ENCODE measurements around the gene NUP98.
A peak's percentile ranks its signal among the peaks of the same experiment; 100 is the strongest.
"Not testable (repeated sequence)": the region's sequence is repeated elsewhere in the genome, so short reads cannot be mapped to it uniquely, and the experiment has no call there.

NUP98 gene

DNA sequence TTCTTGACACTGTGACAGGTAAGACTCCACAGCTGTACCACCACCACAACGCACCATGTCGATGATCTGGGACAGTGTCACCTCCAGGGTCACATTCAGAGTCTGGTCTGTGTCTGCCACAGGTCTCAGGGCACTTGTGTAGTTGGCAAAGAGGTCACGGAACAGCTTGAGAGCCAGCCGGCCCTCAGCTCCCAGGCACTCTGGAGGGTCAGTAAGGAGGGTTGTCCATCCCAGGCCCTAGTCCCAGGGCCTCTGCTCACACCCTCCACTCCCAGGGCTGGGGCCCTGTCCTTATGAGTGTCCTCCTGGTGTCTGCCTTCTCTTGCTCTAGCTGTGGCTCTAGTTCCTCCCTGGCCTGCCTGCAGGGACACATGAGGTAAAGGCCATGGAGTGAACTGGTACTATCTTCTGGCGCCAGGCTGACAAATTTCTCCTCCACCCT lies 127.6 kb downstream of the NUP98 start:
- DNase-seq (ENCODE audit: low read depth in 2 of 2), result no peak

DNA sequence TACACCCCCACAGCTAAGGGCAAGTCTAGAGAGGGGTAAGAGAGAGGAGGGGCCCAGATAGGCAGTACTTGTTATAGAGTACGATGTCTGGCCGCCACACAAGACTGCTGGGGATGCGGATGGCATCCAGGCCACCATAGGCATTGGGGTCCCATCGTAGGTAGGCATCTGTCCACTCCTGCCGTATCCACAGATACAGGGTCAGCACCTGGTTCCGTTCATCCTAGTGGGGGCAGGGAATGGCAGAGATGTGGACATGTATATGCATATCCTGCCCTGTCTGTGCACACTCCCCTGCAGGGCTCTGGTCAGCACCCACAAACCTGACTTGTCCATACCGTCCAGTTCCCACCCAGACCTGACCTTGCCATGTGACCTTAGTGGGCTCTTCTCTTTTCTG lies 128.2 kb downstream of the NUP98 start:
- no peak for DNase-seq (ENCODE audit: low read depth in 2 of 2)

DNA sequence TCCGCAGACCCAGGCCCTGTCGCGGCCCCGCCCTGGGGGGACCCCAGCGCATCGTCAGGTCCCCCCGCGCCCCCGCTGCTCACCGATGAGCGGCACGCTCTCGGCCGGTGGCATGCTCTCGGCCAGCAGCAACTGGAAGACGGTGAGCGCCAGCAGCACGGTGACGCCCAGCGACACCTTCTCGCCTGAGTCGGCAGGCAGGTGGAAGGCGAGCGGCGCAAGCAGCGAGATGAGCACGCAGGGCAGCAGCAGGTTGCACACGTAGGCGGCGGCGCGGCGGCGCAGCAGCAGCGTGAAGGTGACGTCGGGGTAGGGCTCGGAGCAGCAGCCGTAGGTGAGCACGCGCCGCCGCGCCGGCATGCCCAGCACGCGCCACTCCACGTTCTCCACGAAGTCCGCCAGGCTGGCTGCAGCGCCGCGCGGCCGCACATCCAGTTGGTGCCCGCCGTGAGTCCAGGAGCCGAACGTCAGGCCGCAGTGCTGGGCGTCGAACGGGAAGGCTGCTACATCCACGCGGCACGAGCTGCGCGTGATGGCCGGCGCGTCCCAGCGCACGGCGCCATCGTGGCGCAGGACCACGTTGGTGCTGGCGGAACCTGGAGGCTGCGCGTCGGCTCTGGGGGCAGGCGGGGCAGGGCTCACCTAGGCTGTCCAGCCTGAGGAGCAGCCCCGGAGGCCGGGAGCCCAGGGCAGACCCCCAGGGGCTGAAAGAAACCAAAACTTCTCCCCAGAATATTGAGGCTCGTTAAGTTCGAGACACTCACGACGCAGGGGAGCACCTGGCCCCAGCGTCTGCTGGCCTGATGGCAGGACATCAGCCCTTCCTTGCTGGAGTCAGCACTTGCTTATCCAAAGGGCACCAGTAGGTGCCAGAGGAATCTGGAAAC lies 130.0 kb downstream of the NUP98 start:
- DNase-seq (ENCODE audit: low read depth in 2 of 2), result no peak

DNA sequence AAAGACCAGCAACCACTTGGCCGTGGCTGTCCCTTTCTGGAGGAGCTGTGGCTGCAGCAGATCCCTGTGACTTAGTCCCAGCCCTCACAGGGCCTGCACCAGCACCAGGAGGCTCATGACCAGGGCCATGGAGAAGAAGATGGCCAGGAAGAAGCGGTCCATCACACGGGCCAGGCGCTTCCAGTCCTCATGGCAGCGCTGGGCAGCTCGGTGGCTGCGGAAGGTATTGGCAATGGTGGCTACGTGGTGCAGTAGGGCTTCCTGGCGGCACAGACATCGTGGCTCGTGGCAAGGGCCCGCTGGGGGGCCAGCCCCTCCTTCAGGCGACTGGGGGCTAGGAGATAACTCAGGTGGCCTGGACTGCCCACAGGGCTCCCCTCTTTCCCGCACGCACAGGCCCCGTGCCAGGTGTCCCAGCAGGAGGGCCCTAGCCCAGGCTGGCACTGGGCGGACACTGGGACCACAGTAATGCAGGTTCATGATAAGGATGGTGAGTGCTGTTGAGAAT lies 131.3 kb downstream of the NUP98 start:
- no peak for DNase-seq (ENCODE audit: low read depth in 2 of 2)

DNA sequence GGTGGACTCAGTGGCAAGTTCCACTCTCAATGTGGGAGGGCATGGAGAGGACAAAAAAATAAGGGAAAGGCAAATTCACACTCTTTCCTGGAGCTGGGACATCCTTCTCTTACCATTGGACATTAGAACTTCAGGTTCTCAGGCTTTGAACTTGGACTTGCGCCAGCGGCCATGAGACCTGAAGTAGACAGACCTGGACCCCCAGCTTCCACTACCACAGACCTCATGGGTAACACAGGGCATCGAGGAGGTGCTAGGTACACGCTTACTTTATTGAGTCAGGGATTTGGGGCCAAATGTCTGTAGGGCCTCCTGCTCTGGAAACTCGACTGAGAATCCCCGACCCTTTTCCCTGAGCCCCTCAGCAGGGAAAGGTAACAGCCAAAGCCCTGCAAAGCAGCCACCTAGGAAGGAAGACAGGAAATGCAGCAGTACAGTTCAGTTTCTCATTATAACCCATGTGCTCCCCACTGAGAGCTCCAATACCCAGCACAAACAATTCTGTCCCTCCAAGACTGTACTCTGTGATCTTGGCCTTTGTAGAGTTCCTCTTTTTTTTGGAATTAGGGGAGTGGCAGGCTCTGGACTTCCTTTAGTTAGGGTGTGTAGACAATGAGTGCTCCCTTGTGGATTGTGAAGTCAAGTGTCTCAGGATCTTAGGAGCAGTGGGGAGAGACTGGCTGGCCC lies 131.9 kb downstream of the NUP98 start:
- DNase-seq (ENCODE audit: low read depth in 2 of 2), result no peak

DNA sequence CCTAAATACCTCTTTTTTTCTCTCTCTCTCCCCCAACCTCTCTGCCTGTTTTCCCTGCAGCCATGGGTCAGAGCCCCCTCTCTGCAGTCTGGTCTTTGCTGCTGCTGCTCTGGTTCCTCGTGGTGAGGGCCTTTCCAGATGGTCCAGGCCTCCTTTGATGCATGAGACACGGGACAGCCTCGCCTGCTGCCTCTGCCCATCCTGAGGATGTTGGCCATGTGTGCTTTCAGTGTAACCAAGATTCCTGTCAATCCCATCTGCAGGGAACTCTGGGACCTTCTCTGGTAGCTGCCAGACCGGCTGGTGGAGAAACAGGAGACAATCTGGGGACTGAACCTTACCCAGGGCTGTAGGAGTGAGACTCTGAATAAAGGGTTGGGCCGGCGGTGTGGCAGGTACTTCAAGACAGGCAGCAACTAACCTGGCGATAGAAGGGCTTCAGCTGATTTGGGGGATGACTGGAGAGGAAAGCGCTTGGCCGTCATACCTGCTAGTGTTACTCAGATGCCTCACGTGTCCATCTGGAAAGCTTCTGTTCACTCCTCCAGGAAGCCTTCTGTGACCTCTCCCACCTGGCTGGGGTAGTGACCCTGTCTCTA lies 133.2 kb downstream of the NUP98 start:
- no peak for DNase-seq (ENCODE audit: low read depth in 2 of 2)

DNA sequence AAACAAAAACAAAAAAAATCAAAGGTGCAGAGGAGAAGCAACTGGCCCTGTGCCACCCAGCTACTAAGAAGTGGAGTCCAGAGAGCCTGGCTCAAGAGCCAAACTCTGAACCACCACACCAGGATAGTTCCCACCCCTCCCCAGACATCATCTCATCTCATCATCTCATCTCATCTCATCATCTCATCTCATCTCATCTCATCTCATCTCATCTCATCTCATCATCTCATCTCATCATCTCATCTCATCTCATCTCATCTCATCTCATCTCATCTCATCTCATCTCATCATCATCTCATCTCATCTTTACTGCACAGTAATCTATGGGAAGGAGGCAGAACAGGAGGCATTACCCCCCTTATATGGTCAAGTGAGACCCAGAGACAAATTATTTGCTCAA lies 134.5 kb downstream of the NUP98 start:
- no peak for DNase-seq (ENCODE audit: low read depth in 2 of 2)

DNA sequence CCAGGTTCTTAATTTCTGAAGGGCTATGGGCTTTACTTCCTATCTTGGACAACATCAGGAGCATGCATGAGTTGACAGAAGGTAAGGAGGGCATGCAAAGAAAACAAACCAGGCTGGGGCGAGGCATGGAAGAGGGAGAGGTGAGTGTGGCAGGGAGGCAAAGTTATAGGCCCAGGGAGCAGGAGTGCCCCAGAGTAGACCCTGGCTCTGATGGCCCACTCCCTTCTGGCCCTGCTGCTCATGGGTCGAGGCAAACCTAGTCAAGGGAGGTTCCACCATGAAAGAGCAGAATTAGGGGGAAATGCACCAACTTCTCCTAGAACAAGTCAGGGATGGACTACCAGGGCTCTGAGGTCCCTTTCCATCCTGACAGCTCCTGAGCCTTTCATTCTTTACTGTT lies 136.4 kb downstream of the NUP98 start:
- DNase-seq (ENCODE audit: low read depth in 2 of 2), result no peak

DNA sequence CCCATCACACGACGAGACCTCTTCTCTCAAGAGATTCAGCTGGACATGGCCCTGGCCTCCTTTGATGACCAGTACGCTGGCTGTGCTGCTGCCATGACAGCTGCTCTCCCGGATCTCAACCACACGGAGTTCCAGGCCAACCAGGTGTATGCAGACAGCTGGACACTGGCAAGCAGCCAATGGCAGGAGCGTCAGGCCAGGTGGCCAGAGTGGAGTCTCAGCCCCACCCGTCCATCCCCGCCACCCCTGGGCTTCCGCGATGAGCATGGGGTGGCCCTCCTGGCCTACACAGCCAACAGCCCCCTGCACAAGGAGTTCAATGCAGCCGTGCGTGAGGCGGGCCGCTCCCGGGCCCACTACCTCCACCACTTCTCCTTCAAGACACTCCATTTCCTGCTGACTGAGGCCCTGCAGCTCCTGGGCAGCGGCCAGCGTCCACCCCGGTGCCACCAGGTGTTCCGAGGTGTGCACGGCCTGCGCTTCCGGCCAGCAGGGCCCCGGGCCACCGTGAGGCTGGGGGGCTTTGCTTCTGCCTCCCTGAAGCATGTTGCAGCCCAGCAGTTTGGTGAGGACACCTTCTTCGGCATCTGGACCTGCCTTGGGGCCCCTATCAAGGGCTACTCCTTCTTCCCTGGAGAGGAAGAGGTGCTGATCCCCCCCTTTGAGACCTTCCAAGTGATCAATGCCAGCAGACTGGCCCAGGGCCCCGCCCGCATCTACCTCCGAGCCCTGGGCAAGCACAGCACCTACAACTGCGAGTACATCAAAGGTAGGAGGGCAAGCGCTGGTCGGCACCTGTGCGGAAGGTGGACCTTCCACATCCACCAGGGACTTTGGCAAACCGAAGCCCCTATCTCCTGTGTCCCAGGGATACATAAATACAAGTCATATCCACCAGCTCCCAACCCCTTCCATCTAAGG lies 137.5 kb downstream of the NUP98 start:
- no peak for DNase-seq (ENCODE audit: low read depth in 2 of 2)

DNA sequence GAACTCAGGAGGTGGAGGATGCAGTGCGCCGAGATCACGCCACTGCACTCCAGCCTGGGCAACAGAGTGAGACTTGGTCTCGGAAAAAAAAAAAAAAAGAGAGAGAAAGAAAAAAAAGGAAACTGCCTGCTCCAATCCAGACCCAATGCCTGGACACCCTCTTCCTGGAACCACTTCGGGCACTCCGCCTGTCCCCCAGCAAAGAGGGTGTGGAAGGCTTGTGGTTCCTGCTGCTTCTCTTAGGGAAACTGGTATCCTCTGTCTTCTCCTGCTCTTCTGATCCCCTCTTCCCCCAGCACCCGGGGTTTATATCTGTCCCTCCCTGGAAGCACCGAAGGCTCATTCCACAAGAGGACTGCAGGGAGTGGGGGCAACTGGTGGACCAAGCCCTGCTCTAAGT lies 139.1 kb downstream of the NUP98 start:
- DNase-seq (ENCODE audit: low read depth in 2 of 2), result no peak

DNA sequence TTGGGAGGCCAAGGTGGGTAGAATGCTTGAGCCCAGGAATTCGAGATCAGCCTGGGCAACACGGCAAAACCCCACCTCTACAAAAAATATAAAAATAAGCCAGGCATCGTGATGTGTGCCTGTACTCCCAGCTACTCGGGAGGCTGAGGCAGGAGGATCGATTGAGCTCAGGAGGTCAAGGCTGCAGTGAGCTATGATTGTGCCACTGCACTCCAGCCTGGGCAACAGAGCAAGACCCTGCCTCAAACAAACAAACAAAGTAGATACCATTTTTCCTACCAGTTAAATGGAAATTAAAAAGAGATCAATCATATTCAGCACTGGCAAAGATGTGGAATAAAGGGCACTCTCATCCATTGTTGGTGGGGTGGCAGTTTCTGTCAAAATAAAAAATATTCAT lies 140.0 kb downstream of the NUP98 start:
- DNase-seq (ENCODE audit: low read depth in 2 of 2), result not testable (repeated sequence)

DNA sequence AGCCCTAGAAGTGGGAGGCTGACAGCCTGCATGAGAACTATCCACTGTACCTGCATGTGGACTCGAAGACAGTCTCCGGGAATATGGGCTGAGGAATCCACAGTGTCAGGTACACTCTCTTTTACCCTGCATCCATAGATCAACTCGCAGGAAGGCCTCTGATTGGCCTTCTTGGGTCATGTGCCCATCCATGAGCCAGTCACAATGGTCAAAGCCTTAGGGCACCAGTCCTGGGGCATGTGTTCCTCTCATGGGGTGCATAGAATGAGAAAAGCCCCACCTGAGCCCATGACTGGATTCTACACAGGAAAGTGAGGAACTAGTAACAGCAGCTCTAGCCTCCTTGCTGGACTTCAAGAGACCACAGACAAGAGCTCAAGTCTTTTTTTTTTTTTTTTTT lies 141.8 kb downstream of the NUP98 start:
- no peak for DNase-seq (ENCODE audit: low read depth in 2 of 2)

DNA sequence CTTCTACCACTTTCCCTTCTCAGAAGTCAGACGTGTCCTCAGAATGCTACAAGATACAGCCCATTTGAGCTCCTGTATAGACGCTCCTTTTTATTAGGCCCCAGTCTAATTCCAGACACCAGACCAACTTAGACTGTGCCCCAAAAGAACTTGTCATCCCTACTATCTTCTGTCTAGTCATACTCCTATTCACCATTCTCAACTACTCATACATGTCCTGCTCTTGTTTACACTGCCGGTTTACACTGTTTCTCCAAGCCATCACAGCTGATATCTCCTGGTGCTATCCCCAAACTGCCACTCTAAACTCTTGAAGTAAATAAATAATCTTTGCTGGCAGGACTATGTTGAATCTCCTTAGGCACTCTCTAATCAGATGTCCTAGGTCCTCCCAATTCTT lies 144.8 kb downstream of the NUP98 start:
- not testable (repeated sequence) for DNase-seq (ENCODE audit: low read depth in 2 of 2)

DNA sequence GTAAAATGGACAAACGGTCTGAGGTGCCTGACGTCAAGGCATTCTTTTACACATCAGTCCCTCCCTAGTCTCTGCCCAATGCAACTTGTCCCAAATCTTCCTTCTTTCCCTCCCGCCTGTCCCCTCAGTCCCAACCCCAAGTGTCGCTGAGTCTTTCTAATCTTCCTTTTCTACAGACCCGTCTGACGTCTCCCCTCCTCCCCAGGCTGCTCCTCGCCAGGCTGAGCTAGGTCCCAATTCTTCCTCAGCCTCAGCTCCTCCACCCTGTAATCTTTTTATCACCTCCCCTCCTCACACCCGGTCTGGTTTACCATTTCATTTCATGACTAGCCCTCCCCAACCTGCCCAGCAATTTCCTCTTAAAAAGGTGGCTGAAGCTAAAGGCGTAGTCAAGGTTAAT lies 148.0 kb downstream of the NUP98 start:
- DNase-seq (ENCODE audit: low read depth in 2 of 2), result not testable (repeated sequence)

DNA sequence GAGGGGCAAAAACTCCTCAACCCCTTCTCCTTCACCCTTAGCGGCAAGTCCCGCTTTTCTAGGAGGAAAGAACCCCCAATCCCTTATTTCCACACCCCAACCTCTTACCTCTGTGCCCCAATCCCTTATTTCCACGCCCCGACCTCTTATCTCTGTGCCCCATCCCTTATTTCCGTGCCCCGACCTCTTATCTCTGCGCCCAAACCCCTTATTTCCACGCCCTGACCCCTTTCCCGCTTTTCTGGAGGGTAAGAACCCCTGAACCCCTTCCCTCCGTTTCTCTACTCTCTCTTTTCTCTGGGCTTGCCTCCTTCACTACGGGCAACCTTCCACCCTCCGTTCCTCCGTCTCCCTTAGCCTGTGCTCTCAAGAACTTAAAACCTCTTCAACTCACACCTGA lies 148.5 kb downstream of the NUP98 start:
- not testable (repeated sequence) for DNase-seq (ENCODE audit: low read depth in 2 of 2)

DNA sequence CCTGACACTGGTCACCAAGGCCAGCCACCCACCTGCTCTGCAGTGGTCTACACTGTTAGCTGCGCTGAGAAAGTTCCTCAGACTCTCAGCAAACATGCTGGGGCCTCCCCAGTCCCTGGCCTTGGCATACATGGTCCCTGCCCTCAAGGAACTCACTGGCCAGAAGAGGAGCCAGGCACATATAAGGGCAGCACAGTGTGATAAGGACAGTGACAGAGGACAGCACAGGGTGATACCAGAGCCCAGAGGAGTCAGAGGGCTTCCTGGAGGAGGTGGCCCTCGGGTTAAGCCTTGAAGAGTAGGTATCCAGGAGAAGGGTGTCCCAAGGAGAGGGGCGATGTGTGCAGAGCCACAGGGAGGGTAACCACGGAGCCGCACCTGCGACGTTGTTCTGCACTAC lies 151.8 kb downstream of the NUP98 start:
- DNase-seq (ENCODE audit: low read depth in 2 of 2), result no peak

DNA sequence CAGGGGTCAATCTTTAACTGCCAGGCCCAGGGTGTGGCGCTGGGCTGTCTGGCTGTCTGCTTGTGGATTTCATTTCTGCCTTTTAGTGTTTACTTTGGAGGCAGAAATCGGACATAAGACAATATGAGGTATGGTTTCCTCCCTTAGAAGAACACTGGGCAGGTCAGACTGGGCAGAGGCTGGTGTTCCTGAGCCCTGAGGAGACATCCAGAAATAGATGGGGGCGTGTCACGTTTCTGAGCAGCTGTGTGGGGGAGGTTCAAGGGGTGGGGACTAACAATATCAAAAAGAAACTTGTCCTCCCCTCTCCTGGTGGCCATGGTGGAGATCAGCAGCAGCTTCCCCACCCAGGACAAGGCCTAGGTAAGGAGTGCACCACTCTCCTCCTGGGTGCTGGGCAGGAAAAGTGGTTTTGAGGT lies 152.5 kb downstream of the NUP98 start, which contains the start of gene ART1:
Gene ART1, plus strand, starts transcription at position 312 of the 419 bp plus-strand sequence. CDS start 14,086 bp downstream, outside the sequence.
- no peak for DNase-seq (ENCODE audit: low read depth in 2 of 2)

DNA sequence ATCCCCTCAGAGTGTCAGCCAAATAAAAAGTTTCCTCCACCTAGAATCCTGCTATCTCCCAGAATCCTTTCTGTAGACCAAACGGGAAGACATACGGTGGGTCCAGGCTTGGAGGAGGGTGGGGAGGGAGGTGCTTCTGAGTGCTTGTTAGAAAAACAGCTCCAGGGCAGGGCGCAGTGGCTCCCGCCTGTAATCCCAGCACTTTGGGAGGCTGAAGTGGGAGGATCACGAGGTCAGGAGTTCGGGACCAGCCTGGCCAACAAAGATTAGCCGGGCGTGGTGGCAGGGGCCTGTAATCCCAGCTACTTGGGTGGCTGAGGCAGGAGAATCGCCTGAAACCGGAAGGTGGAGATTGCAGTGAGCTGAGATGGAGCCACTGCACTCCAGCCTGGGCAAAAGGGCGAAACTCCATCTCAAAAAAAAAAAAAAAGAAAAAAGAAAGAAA lies 154.2 kb downstream of the NUP98 start:
- not testable (repeated sequence) for DNase-seq (ENCODE audit: low read depth in 2 of 2)

DNA sequence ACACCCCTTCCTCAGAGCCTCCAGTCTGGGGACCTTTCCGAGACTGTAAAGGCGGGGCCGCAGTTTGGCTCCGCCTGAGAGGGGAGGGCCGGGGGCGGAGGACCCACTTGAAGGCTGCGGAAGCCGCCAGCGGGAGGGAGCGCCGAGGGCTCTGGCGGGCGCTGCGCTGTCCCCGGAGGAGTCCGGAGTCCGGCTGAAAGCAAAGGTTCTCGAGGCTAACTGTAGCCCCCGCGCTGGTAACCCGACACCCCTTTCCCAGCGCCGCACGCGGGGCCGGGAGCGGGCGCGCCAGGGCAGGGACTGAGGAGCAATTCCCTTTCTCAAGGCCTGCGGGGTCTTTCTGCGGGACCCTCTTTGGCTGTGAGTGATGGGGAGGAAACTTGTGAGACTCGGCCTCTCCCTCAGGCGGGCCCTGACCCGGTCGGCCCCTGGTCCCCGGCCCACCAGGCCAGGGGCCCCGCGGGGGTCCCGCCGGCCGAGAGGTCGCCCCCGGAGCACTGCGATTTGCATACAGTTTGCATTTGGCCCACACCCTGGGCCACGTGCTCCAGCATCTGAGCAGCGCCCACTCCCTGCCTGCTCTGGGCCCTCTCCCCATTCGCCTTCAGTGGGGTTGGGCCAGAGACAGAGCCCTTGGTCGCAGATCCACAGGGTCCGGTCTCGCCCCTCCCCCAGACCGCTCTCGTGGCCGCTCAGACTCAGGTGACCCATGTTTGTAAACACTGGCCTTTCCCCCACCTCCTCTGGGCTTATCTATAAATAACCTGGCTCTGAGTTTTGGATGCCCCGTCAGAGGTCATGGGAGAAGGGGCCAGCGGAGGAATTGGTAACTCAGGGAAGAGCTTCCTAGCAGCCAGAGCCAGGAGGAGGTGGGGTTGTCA lies 155.0 kb downstream of the NUP98 start:
- peak; percentile 8 to 34 for DNase-seq (ENCODE audit: low read depth in 2 of 2)

DNA sequence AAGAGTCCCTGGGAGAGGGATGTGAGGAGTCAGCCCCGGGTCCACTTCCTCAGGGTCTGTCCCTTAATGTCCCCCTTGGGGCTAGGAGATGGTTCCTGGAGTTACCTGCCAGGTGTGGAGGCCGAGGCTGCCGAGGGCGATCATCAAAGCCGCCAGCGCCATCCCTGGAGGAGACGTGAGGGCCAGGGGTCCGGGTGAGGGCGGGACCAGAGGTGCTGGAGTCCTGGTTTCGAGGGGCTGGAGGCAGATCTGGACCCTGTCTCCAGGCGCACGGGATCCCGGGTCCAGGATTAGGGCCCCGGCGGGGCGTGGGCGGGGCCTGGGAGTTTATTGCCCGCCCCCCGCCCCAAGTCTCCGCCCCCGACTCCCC lies 155.7 kb downstream of the NUP98 start, which contains the start of gene ART5:
Gene ART5, minus strand, starts transcription at position 292 of the 370 bp plus-strand sequence. Its CDS starts 130 bp downstream, at position 162.
- no peak for DNase-seq (ENCODE audit: low read depth in 2 of 2)
